Calu3 (cell line): ENCODE results near the gene WNK4. TPM values are rescaled to one million over a fixed set of nuclear protein-coding genes. Genes with fewer than 3 reads are reported as not detected.

Experiments
- BruUV-seq: library from RNA; stranded (reverse); fragments of 400-500 nt; replicated peaks from 2 replicates; lab custom pipeline; 2021; lab: Mats Ljungman, UMichigan
- CTCF ChIA-PET: fragments of 300-600 bp; sonication (Branson Sonifier 250); formaldehyde crosslinking; loops from one replicate; lab custom pipeline; 2022; ENCODE audit warnings: antibody characterized with exemption; lab: Charles Lee
- DNase-seq: peaks from one replicate; pipeline ENCODE4 v3.0.0; 2022
- H3K27ac Mint-ChIP-seq: one replicate; pipeline ENCODE4 v1.8.0; 2022; ENCODE audit warnings: mixed read lengths; ENCODE audit not compliant: unreplicated experiment
- H3K27me3 Mint-ChIP-seq: one replicate; pipeline ENCODE4 v1.8.0; 2022; ENCODE audit warnings: mixed read lengths; ENCODE audit not compliant: unreplicated experiment
- H3K36me3 Mint-ChIP-seq: one replicate; pipeline ENCODE4 v1.8.0; 2022; ENCODE audit warnings: mild to moderate bottlenecking, moderate library complexity, mixed read lengths; ENCODE audit not compliant: insufficient read depth, unreplicated experiment
- H3K4me1 Mint-ChIP-seq: one replicate; pipeline ENCODE4 v1.8.0; 2022; ENCODE audit warnings: mild to moderate bottlenecking, low read depth, mixed read lengths; ENCODE audit not compliant: unreplicated experiment
- H3K4me3 Mint-ChIP-seq: one replicate; pipeline ENCODE4 v1.8.0; 2022; ENCODE audit warnings: mild to moderate bottlenecking, low read depth, moderate library complexity, mixed read lengths; ENCODE audit not compliant: unreplicated experiment
- H3K9me3 Mint-ChIP-seq: one replicate; pipeline ENCODE4 v1.8.0; 2022; ENCODE audit warnings: low read depth, mixed read lengths; ENCODE audit not compliant: unreplicated experiment
- intact Hi-C: fragments of 100-400 bp; cut with micrococcal nuclease; formaldehyde crosslinking; loops from one replicate; pipeline ENCODE4 v1.10.0; 2022; ENCODE audit not compliant: unreplicated experiment
- total RNA-seq: library from RNA; stranded (reverse); gene quantifications from 2 replicates; pipeline ENCODE4 v1.2.3, GENCODE V29; 2022
- TF ChIP-seq, protein P1 (sequence below): fragments of 200-600 bp; IDR thresholded peaks from one replicate; pipeline ENCODE4 v1.8.0; 2022; ENCODE audit warnings: antibody characterized with exemption; ENCODE audit not compliant: unreplicated experiment

WNK4 gene
- total RNA-seq, 1 experiment from 2014 or later = 0.33 TPM

DNA sequence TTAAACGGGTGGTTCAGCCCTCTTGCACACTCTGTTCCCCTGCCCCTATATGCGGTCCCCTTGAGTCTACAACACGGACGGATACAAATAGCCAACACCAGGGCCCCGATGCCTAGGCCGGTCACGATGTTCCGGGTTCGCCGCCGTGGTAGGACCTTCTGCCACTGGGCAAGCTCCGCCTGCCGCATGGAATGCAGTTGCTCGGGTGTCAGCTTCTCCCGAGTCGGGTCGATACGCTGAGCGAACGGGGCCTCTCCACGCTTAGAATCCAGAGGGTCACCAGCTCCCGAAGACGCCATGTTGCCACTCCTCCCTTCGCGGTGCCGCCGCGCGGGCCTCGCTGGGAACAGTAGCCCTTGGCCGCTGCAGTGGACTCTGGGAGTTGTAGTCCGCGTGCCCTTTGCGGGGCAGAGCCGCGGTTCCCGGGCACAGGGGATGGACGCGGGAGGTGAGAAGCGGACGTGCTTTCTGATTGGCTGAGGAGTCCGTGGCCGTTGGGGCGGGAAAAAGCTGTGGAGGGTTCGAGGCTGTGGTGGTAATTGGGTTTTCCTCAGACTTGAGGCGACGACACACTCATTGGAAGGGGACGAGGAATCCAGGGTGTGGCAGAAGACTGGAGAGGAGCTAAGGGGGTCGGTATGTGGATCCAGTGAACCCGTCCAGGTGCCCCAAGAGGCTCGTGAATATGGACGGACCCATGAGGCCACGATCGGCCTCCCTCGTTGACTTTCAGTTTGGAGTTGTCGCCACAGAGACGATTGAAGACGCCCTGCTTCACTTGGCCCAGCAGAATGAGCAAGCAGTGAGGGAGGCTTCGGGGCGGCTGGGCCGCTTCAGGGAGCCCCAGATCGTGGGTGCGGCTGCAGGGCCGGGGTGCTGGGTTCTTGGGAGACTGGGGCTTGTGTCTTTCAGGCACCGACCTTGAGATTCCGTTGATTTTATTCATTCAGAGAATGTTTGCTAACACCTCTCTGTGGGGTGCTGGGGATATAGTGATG is 18.3 kb downstream of the WNK4 start, which contains the start of the genes CNTD1 and COA3:
Gene CNTD1 (plus strand): TSS at position 479 of the 998 bp plus-strand sequence. CDS start 207 bp downstream, at position 686.
Gene COA3 (minus strand): TSS at position 322 of the 998 bp plus-strand sequence. CDS start 23 bp downstream, at position 299.
- Mint-ChIP-seq H3K36me3 (peaks cover 36% of the 10 kb centered on the region), H3K9me3 (no peaks in the 10 kb centered on the region), H3K27ac (peak within 1 kb of the TSS; percentile 73), H3K4me3 (peak within 1 kb of the TSS; percentile 86), H3K27me3 (peaks cover 17% of the 10 kb centered on the region), H3K4me1 (peaks cover 21% of the 10 kb centered on the region)
- DNase-seq = peak; percentile 95
- no TSS peak for BruUV-seq
- intact Hi-C loops = no loop called here
- CTCF ChIA-PET = interaction anchor here (0.6 to 1.5 kb wide), 7 partner anchors 21 to 220 kb away, joined by 3 to 6 read pairs (median 3); partner anchors contain the start of genes BECN1 and VPS25
- TF ChIP-seq, protein P1, sequence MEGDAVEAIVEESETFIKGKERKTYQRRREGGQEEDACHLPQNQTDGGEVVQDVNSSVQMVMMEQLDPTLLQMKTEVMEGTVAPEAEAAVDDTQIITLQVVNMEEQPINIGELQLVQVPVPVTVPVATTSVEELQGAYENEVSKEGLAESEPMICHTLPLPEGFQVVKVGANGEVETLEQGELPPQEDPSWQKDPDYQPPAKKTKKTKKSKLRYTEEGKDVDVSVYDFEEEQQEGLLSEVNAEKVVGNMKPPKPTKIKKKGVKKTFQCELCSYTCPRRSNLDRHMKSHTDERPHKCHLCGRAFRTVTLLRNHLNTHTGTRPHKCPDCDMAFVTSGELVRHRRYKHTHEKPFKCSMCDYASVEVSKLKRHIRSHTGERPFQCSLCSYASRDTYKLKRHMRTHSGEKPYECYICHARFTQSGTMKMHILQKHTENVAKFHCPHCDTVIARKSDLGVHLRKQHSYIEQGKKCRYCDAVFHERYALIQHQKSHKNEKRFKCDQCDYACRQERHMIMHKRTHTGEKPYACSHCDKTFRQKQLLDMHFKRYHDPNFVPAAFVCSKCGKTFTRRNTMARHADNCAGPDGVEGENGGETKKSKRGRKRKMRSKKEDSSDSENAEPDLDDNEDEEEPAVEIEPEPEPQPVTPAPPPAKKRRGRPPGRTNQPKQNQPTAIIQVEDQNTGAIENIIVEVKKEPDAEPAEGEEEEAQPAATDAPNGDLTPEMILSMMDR = no peak

DNA sequence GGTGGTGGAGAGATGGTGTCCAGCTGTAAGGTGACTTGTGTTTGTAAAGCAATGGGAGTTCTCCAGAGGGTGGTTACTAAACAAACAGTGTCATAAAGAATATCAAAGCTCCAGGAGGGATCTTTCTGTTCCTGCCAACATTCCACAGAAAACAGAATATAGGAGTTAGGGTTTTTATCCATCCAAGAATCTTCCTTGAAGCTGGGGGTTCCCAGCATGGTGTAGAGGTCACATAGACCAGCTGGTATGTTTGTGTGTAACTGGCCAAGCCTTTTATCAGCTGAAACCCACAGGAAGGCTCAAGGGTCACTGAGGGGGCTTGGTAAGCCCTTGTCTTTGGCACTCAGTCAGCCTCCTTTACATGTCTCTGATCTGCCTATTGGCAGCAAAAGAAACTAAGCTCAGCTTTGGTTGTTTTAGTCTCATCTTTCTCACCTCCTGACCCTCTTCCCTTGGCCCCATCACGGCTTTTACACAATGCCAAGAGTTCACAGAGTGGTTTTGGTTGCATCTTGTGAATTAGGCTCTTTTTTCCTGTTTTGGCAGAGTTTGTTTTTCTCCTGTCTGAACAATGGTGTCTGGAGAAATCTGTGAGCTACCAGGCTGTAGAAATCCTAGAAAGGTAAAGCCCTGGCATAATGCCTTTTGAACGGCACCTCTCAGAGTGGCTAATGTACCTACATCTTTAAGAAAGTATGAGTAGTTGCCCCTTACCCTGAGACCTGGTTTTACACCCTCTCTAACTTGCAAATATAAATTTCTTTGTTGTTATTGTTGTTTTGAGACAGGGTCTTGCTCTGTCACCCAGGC is 22.9 kb downstream of the WNK4 start:
- Mint-ChIP-seq H3K27ac (no peak overlapping the region), H3K9me3 (no peaks in the 10 kb centered on the region), H3K4me3 (no peak overlapping the region), H3K36me3 (peaks cover 7% of the 10 kb centered on the region), H3K4me1 (peaks cover 8% of the 10 kb centered on the region), H3K27me3 (peaks cover 17% of the 10 kb centered on the region)
- BruUV-seq = no TSS peak
- TF ChIP-seq, protein P1 = no peak
- CTCF ChIA-PET = interaction anchor here (0.5 kb wide), 1 partner anchor 132 kb away, joined by 12 read pairs; no protein-coding TSS in a partner anchor
- no peak for DNase-seq
- intact Hi-C loops = no loop called here

DNA sequence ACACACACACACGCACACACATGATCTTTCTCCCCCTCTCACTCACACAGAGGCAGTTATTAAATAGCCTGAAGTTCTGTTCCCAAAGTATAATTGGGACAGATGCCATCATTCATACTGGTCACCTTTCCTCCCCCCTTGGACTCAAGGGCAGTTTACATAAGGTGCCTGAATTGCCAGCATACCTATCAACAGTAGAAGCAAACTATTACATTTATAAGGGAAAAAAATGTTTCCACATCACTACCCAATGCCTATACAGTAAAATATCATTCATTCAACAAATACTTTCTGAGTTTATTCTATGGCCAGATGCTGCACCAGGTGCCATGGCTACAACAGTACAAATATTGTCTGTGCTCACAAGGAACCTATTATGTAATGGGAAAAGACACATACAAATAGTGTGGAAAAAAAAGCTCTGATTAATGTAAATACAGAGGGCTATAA is 24.5 kb downstream of the WNK4 start:
- intact Hi-C loops = no loop called here
- H3K9me3 Mint-ChIP-seq = no peaks in the 10 kb centered on the region
- no peaks in the 10 kb centered on the region for H3K4me1 Mint-ChIP-seq
- H3K27me3 Mint-ChIP-seq = peaks cover 13% of the 10 kb centered on the region
- H3K36me3 Mint-ChIP-seq = no peaks in the 10 kb centered on the region
- no peak overlapping the region for H3K4me3 Mint-ChIP-seq
- TF ChIP-seq, protein P1 = no peak
- no TSS peak for BruUV-seq
- H3K27ac Mint-ChIP-seq = no peak overlapping the region
- CTCF ChIA-PET = interaction anchor here (0.7 kb wide), 1 partner anchor 24 kb away, joined by 8 read pairs; no protein-coding TSS in a partner anchor
- no peak for DNase-seq

DNA sequence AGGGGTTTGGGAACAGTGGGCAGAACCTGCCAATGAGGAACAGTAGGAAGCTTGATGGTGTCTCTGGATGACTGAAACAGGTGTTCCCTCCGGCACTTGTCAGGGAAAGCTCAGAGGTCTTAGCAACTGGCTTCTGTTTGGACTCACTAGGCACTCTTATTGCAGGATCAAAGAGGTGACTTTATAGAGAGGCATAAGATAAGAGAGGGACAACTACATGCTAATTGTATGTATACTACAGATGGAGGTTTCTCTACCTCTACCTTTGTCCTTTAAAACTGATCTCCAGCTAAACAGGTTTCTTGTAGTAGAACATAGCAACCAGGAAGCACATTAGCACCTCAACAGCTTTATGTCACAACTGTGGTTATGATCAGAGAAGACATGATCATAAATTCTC is 25.8 kb downstream of the WNK4 start:
- TF ChIP-seq, protein P1 = no peak
- CTCF ChIA-PET = interaction anchor here (0.9 kb wide), 1 partner anchor 33 kb away, joined by 3 read pairs; the partner anchor contains the start of gene VPS25
- Mint-ChIP-seq H3K36me3 (peaks cover 6% of the 10 kb centered on the region), H3K27ac (no peak overlapping the region), H3K27me3 (no peaks in the 10 kb centered on the region), H3K4me3 (no peak overlapping the region), H3K4me1 (no peaks in the 10 kb centered on the region), H3K9me3 (no peaks in the 10 kb centered on the region)
- intact Hi-C loops = no loop called here
- no TSS peak for BruUV-seq
- DNase-seq = no peak
